ENCODE data around the gene AGFG2.
"Not testable (repeated sequence)": the region's sequence is repeated elsewhere in the genome, so short reads cannot be mapped to it uniquely, and the experiment has no call there.

The AGFG2 gene

GRCh38 chr7:100546926-100547800 lies 8.2 kb downstream of the AGFG2 start:
- FAIRE-seq = no peak
- DNase-seq (ENCODE audit: extremely low spot score, insufficient read length, low read depth) = no peak

GRCh38 chr7:100547872-100548271 lies 8.9 kb downstream of the AGFG2 start:
- no peak for FAIRE-seq
- DNase-seq (ENCODE audit: extremely low spot score, insufficient read length, low read depth) = no peak

GRCh38 chr7:100548446-100548845 lies 9.4 kb downstream of the AGFG2 start:
- not testable (repeated sequence) for FAIRE-seq; DNase-seq (ENCODE audit: extremely low spot score, insufficient read length, low read depth)

GRCh38 chr7:100552532-100552931 lies 13.5 kb downstream of the AGFG2 start:
- DNase-seq (ENCODE audit: extremely low spot score, insufficient read length, low read depth) (no peak), FAIRE-seq (no peak)

- FAIRE-seq = no peak
- DNase-seq (ENCODE audit: extremely low spot score, insufficient read length, low read depth) = no peak
Measured at GRCh38 chr7:100553032-100553431, 14.0 kb downstream of the AGFG2 start.

GRCh38 chr7:100555701-100556100 lies 16.7 kb downstream of the AGFG2 start:
- DNase-seq (ENCODE audit: extremely low spot score, insufficient read length, low read depth) (no peak), FAIRE-seq (no peak)

- FAIRE-seq (no peak), DNase-seq (ENCODE audit: extremely low spot score, insufficient read length, low read depth) (no peak)
Measured at GRCh38 chr7:100556541-100556940, 17.5 kb downstream of the AGFG2 start.

- FAIRE-seq = no peak
Measured at GRCh38 chr7:100559127-100559526, 20.1 kb downstream of the AGFG2 start.

GRCh38 chr7:100561491-100562194 lies 22.6 kb downstream of the AGFG2 start:
- FAIRE-seq = no peak
- no peak for DNase-seq (ENCODE audit: extremely low spot score, insufficient read length, low read depth)

More at GRCh38 chr7:100559127-100559526, 20.1 kb downstream of the AGFG2 start:
- DNase-seq (ENCODE audit: extremely low spot score, insufficient read length, low read depth) = no peak

GRCh38 chr7:100562195-100563099 lies 23.4 kb downstream of the AGFG2 start:
- no peak for DNase-seq (ENCODE audit: extremely low spot score, insufficient read length, low read depth)
- FAIRE-seq = no peak

- DNase-seq (ENCODE audit: extremely low spot score, insufficient read length, low read depth) (no peak), FAIRE-seq (no peak)
Measured at GRCh38 chr7:100563100-100563564, 24.1 kb downstream of the AGFG2 start.

- FAIRE-seq (peak; percentile 84), DNase-seq (ENCODE audit: extremely low spot score, insufficient read length, low read depth) (no peak)
Measured at GRCh38 chr7:100563809-100564400, 24.9 kb downstream of the AGFG2 start.

GRCh38 chr7:100564405-100564804 lies 25.4 kb downstream of the AGFG2 start:
- DNase-seq (ENCODE audit: extremely low spot score, insufficient read length, low read depth); FAIRE-seq: not testable (repeated sequence)

- DNase-seq (ENCODE audit: extremely low spot score, insufficient read length, low read depth) (no peak), FAIRE-seq (no peak)
Measured at GRCh38 chr7:100565133-100565571, 26.1 kb downstream of the AGFG2 start.

GRCh38 chr7:100566018-100566531 lies 27.1 kb downstream of the AGFG2 start:
- FAIRE-seq (no peak), DNase-seq (ENCODE audit: extremely low spot score, insufficient read length, low read depth) (no peak)

GRCh38 chr7:100567031-100567730 lies 28.2 kb downstream of the AGFG2 start:
- DNase-seq (ENCODE audit: extremely low spot score, insufficient read length, low read depth) = no peak
- no peak for FAIRE-seq

GRCh38 chr7:100567751-100568175 lies 28.8 kb downstream of the AGFG2 start:
- DNase-seq (ENCODE audit: extremely low spot score, insufficient read length, low read depth) (no peak), FAIRE-seq (no peak)

- FAIRE-seq = peak; percentile 21
- DNase-seq (ENCODE audit: extremely low spot score, insufficient read length, low read depth) = no peak
Measured at GRCh38 chr7:100568176-100568895, 29.3 kb downstream of the AGFG2 start.

Measured in GM18507 (cell line).